ENCODE results near the gene EXOC5.
"Not testable (repeated sequence)": the region's sequence is repeated elsewhere in the genome, so short reads cannot be mapped to it uniquely, and the experiment has no call there.

EXOC5 gene

GRCh38 chr14:57254884-57255283, 13.8 kb downstream of the EXOC5 start:
- DNase-seq (ENCODE audit: low read depth, low spot score), result no peak

DNA sequence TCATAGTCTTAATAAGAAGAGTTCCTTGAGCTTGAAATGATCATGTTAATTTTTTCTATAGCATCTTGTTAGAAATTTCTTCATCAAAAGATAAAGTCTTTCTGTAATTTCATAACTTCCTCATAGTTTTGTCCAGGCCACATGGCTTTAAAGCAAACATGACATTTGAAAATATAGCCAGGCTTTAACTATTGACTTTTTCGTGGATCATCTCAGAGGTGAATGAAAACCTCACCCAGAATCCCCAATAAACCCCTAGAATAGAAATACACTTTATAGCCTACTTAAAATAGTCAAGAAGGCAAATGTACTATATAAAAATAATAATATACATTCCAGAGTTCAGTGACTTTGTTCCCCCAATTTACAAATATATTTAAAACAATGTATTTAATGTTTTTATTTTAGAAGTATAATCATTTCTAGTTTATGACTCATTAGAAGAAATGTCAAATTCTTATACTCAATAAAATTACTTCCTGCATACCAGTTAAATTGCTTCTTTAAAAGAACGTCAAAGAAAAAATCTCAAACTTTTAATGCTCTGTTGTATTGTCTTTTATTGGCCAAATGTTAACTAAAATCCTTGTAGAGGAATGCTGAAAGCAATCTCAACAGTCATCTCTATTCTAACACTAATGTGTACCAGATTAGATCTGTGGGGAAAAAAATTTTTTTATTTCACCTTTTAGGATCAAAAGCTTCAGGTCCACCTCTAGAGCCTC, 21.6 kb downstream of the EXOC5 start:
- no peak for DNase-seq (ENCODE audit: low read depth, low spot score)

GRCh38 chr14:57245941-57246340, 22.8 kb downstream of the EXOC5 start:
- DNase-seq (ENCODE audit: low read depth, low spot score), result no peak

DNA sequence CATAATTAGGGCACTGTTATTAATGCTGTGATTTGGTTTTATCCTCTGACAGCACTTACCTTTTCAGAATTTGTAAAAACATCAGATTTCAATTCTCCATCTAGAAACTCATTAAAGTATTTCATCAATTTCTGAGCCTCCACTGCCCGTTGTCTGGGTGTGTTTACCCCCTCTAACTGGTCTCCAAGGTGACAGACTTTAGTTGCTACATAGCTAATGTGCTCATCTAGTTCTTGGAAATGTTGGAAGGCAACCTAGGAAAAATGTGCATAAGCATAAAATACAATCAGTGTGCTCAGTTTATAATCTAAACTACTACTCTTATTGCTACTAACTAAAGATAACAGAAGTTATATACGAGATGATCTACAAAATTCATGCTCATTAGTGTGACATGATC, 24.6 kb downstream of the EXOC5 start:
- no peak for DNase-seq (ENCODE audit: low read depth, low spot score)

DNA sequence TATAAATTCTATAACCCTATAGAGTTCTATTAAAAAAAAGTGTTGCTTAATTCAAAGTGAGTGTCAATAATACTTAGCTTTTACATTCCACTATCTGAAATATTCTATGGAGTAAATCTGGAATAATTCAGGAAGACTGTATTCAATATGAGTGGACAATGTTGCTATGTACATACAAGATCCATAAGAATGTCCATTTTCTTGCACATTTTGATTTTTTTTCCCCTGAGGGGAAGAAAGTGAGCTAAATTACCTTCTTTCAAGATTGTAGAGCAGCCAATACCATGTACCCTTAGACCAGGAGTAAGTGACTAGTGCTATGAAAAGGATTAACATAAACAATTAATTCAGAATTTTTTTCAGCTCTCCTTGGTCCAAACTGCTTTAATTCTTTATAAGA, 25.4 kb downstream of the EXOC5 start:
- DNase-seq (ENCODE audit: low read depth, low spot score), result no peak

DNA sequence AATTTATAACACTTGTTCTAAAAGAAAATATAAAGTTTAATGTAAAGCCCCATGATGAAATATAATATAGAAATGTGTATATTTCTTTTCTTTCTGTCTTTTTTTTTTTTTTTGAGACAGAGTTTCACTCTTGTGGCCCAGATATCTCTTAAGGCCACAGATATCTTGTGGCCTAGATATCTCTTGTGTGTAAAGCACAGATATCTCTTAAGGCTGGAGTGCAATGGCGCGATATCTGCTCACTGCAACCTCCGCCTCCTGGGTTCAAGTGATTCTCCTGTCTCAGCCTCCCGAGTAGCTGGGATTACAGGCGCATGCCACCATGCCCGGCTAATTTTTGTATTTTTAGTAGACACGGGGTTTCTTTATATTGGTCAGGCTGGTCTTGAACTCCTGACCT, 28.6 kb downstream of the EXOC5 start:
- DNase-seq (ENCODE audit: low read depth, low spot score), result not testable (repeated sequence)

DNA sequence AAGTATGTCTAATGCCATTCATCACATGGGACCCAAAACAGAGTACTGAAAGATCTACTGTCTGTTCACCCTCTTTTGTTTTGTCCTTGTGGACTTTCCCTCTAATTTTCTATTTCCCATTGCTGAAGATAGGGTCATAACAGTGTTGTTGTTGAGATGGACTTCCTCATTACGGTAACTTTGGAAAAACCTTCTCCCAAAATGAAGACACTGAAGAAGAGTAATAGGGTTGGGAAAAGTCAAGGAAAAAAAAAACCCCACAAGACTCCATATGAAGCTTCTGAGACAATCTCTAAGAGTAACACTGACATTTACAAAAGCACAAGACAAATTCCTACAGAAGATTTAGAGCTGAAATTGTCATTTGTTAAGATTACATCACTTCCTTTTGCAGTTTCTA, 36.7 kb downstream of the EXOC5 start:
- no peak for DNase-seq (ENCODE audit: low read depth, low spot score)

DNA sequence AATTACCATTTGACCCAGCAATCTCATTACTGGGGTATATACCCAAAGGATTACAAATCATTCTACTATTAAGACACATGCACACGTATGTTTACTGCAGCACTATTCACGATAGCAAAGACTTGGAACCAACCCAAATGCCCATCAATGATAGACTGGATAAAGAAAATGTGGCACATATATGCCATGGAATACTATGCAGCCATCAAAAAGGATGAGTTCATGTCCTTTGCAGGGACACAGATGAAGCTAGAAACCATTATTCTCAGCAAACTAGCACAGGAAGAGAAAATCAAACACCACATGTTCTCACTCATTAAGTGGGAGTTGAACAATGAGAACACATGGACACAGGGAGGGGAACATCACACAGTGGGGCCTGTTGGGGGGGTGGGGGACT, 40.4 kb downstream of the EXOC5 start:
- DNase-seq (ENCODE audit: low read depth, low spot score), result not testable (repeated sequence)

GRCh38 chr14:57227083-57227482, 41.6 kb downstream of the EXOC5 start:
- DNase-seq (ENCODE audit: low read depth, low spot score), result no peak

GRCh38 chr14:57221931-57222330, 46.8 kb downstream of the EXOC5 start:
- no peak for DNase-seq (ENCODE audit: low read depth, low spot score)

DNA sequence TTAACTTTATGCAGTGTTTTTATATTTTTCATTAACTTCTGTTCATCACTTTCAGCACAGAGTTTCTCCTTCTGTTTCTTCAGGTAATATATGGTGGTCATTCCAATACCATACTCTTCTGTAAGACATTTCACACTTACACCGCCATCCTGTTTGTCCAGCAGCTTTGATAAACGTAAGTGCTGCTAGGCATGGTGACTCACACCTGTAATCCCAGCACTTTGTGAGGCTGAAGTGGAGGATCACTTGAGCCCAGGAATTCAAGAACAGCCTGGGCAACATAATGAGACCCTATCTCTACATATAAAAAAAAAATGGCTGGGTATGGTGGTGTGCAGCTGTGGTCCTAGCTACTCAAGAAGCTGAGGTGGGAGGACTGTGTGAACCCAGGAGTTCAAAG, 55.8 kb downstream of the EXOC5 start:
- DNase-seq (ENCODE audit: low read depth, low spot score), result no peak

GRCh38 chr14:57209561-57209960, 59.1 kb downstream of the EXOC5 start:
- no peak for DNase-seq (ENCODE audit: low read depth, low spot score)

DNA sequence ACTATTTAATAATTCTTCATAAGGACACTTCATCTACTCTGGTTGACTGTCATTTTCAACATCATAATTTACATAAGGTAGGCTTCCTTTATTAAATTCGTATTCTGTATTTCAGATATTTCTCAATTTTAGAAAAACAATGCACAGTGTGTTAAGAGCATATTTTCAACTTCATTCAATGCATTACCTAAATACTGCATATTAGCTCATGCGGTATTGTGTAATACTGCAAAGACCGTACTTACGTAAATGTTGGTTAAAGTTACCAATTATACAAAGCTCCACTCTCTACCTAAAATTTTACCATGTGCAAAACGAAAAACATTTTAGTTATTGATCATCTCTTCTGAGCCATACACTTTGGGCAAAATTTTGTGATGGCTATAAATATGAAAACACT, 62.8 kb downstream of the EXOC5 start:
- no peak for DNase-seq (ENCODE audit: low read depth, low spot score)

DNA sequence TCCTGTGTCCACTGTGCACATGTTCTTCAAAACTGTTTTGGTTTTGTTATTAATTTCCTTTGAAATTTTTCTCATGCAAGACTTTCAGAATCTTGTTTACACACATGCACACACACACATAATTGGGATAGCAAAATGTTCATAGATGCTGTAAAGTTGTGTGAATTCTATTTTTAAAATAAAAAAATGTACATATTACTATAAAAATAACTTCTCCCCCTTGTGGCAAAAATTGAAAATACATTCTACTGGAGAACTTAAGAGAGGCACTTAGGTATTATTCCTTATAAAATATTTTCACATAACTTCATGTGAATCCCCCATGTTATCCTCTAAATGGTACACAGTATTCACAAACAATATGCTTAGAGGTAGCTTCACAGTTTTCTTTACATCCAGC, 66.0 kb downstream of the EXOC5 start:
- not testable (repeated sequence) for DNase-seq (ENCODE audit: low read depth, low spot score)

DNA sequence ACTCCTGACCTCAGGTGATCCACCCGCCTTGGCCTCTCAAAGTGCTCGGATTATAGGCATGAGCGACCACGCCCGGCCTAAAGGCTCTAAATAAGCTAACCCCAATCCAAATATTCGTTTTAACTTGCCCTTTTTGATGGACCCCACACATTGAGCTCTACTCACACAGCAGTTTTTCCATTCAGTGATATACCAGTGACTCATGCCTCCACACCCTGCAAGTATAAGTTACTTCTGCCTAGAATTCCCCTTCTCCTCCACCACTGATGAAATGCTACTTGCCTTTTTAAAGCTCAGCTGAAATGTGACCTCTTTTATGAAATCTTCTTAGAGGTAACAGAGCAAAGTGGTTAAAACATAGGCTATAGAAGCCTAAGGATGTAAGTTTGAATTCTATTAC, 68.8 kb downstream of the EXOC5 start:
- no peak for DNase-seq (ENCODE audit: low read depth, low spot score)

DNA sequence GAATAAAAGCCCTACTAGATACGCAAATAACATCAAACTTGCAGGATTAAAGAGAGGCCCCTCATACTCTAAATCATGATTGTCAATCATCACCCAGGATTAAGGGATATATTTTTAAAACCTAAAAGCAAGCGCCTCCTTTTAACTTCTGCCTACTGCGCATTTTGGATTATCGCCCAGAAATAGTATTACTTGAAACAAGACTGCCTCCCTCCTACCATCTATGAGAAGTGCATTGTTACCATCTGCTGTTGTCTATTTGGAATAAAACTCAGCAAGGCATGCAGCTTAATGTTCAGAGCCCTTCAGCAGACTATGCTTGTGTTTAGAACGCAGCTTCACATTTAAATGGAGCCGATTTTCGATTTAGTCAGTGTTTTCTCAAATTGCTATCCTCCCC, 79.6 kb downstream of the EXOC5 start:
- DNase-seq (ENCODE audit: low read depth, low spot score), result no peak

GRCh38 chr14:57182760-57183503, 85.8 kb downstream of the EXOC5 start:
- no peak for DNase-seq (ENCODE audit: low read depth, low spot score)

DNA sequence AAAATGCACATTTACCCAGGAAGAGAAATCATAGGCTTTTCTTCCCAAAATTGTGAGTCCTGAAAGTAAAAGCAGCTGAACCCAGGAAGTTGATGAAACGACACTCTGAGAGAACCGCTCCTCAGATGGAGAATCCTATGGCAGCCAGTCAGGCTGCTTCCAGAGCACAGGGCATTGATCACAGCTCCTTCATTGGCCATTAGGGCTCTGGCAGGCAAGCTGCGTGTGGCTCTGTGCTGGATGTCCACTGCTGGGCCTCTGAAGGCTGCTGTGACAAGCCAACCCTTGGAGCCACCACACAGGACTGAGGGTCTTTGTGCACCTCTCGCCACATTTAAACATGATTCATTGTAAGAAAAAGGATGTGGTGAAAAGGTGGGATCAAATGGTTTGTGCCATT, 89.4 kb downstream of the EXOC5 start:
- DNase-seq (ENCODE audit: low read depth, low spot score), result no peak

DNA sequence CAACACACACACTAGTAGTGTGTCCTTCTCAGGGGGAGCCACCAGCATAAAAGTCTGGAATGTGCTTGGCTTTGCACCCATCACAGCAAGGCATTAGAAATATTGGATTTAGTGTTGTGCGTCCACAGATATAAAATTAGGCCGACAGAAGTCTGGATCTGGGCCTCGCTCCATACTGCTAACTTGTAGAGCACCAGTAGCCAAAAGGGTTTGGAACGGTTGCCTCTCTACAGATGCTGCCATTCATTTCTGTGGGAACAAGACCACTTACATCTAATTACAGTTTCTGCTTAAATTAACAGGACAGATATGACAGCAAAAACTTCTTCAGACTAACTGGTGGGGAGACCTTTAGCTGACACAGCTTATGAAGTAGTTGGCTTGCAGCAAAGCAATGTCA, 94.2 kb downstream of the EXOC5 start:
- DNase-seq (ENCODE audit: low read depth, low spot score), result no peak

DNA sequence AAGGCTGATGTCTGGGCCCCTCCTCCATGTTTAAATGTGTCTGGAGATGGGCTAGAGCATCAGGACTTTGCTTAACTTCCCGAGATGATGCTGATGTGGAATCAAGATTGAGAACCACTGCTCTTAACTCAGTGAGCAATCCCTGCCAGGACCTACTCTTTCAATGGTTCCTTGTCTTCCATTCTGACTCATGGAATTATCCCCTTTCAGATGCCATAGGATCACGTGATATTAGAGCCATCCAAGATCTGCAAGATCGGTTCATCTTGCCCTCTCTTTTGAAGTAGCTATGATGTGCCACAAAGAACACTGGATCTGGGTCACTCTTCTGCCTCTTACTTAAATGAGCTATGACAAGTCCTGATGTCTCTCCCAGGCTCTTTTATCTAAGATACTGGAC, 96.8 kb downstream of the EXOC5 start:
- no peak for DNase-seq (ENCODE audit: low read depth, low spot score)

DNA sequence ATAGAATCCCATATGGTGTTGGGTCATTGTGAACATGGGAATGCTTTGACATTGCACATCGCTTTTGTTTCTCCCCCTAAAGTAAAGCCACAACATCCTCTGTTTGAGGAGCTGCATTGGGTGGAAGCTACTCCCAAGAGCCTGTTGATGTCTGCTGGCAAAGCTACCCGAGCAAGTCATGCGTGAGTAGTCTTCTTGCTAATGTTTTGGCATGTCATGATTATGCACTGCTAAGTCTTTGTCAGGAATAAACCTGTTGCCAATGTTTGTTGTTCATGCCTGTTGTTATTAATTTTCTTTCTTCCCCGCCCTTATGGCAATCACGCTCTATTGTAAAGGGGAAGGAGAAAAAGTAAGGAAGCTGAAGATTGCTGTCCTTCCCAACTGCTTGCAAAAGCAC, 97.3 kb downstream of the EXOC5 start:
- DNase-seq (ENCODE audit: low read depth, low spot score), result no peak

DNA sequence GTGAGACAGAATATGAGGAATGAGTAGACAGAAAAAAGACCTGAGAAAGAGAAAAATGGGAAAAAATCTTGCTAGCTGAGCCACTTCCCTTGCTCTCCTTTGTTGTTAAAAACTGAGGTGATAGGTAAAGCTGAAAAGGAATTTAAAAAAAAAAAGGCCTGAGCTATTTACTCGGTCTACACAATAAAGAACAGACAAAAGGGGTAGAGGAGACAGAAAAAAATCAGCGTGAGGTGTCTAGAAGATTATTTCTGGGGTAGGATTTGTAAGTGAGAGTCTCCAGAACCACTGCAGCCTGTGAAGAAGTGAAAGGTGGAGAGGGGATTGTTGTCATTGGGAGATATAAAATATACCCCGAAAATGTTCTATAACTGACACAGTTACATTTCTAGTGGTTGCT, 98.8 kb downstream of the EXOC5 start:
- DNase-seq (ENCODE audit: low read depth, low spot score), result no peak

DNA sequence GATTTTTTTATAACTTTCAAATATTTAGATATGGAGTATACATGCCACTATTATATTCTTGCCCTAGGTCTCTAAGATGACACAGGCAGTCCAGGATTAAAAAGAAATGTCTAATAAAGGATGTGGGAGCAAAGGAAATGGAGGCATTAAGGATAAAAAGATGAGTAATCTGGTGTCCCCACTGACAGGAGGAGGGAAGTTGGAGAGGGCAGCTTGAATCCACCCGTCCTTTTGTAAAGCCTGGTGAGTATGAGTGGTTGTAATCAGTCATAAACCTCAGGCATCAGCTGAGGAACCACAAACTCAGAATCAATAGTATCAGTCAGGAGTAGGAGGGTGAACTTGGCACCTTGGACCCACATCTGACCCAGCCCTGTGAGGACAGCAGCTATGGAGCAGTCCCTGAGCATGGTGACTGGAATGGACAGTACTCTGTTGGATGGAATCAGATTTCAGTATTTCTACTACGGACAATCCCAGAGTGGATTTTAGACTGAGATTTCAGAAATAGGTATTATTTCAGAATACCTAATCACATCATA, 100.5 kb downstream of the EXOC5 start:
- DNase-seq (ENCODE audit: low read depth, low spot score), result no peak

Data from brain pericyte (primary cell).